Adipocyte (in vitro differentiated cells): Measurements from ENCODE around the gene BBIP1.

Experiments
- DNase-seq: peaks from one replicate; pipeline ENCODE4 v3.0.0-alpha.2; 2015; ENCODE audit warnings: low read depth
- H3K27me3 ChIP-seq: replicated peaks from 2 replicates; pipeline ENCODE4 v1.7.0; 2013; ENCODE audit warnings: mild to moderate bottlenecking, low read length, moderate library complexity; ENCODE audit not compliant: control insufficient read depth, insufficient read depth
- H3K36me3 ChIP-seq: 2 replicates; pipeline ENCODE4 v1.7.0; 2013; ENCODE audit warnings: low read length, mild to moderate bottlenecking, moderate library complexity; ENCODE audit not compliant: control insufficient read depth, insufficient read depth, severe bottlenecking
- H3K4me1 ChIP-seq: 2 replicates; pipeline ENCODE4 v1.7.0; 2013; ENCODE audit warnings: mild to moderate bottlenecking, low read length, moderate library complexity; ENCODE audit not compliant: control insufficient read depth, insufficient read depth
- H3K4me3 ChIP-seq: 2 replicates; pipeline ENCODE4 v1.7.0; 2013; ENCODE audit warnings: mild to moderate bottlenecking, low read length, moderate library complexity
- H3K9ac ChIP-seq: 2 replicates; pipeline ENCODE4 v1.7.0; 2013; ENCODE audit warnings: mild to moderate bottlenecking, low read length, moderate library complexity
- H3K9me3 ChIP-seq: 2 replicates; pipeline ENCODE4 v1.7.0; 2013; ENCODE audit warnings: mild to moderate bottlenecking, low read length, moderate library complexity; ENCODE audit not compliant: control insufficient read depth

Gene BBIP1

GRCh38 chr10:110951381-110951780 is 32.4 kb upstream of the BBIP1 start:
- H3K4me3 ChIP-seq: no peak overlapping the region
- H3K9ac ChIP-seq: no peak overlapping the region
- H3K9me3 ChIP-seq: no peaks in the 10 kb centered on the region
- H3K36me3 ChIP-seq: peaks cover 27% of the 10 kb centered on the region
- peaks cover 10% of the 10 kb centered on the region for H3K4me1 ChIP-seq
- no peaks in the 10 kb centered on the region for H3K27me3 ChIP-seq
- no peak for DNase-seq

GRCh38 chr10:110947061-110947595 is 28.1 kb upstream of the BBIP1 start:
- no peaks in the 10 kb centered on the region for H3K27me3 ChIP-seq
- H3K9ac ChIP-seq: no peak overlapping the region
- no peaks in the 10 kb centered on the region for H3K9me3 ChIP-seq
- no peak overlapping the region for H3K4me3 ChIP-seq
- peaks cover 49% of the 10 kb centered on the region for H3K4me1 ChIP-seq
- H3K36me3 ChIP-seq: peaks cover 19% of the 10 kb centered on the region
- no peak for DNase-seq

DNA sequence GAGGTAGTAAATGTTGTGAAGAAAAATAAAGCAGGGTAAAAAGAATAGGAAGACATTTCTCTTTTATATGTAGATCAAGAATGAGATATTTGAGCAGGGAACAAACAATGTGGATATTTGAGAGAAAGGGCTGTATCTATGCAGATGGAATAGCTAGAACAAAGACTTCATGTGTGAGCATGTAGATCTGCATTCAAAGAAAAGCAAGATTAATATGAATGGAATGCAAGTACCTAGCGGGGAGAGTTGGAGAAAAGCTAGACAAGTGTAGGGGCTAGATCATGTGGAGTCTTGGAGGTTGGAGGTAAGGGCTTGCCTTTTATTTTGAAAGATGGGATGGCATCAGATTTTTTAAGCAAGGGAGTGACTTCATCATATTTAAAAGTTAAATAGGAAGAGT is 27.5 kb upstream of the BBIP1 start:
- Histone ChIP-seq H3K9me3 (no peaks in the 10 kb centered on the region), H3K36me3 (peaks cover 13% of the 10 kb centered on the region), H3K4me3 (no peak overlapping the region), H3K9ac (no peak overlapping the region), H3K4me1 (peaks cover 49% of the 10 kb centered on the region), H3K27me3 (no peaks in the 10 kb centered on the region)
- DNase-seq: no peak

DNA sequence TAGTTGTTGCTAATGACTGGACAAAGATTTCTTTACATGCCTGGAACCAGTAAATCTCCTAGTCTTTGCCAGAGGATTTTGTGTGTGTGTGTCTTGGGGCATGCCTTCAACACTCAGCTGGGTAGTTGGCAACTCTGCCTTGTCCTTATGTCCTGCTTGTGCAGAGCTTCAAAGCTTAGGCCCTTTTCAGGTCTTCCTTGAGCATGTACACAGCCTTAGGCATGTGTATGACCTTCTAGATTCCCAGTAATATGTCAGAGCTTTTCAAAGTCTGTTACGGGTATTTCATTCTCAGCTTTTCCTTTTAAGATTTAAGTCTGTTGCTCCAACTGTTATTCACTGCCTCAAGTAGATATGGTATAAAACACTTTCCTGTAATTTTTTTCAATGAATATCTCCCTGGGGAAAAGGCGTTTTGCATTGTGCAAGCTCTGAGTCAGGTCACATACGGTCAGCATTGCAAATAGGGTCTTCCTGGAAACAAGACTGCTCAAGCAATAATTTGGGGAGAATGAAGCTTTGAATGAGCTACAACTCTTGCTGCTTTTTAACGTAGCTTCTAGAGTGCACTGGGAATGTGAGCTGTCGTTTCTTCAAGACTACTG is 25.9 kb upstream of the BBIP1 start:
- peak; percentile 11 for DNase-seq
- Histone ChIP-seq H3K27me3 (no peaks in the 10 kb centered on the region), H3K4me1 (peaks cover 49% of the 10 kb centered on the region), H3K9ac (peak overlapping the region; percentile 32), H3K36me3 (peaks cover 12% of the 10 kb centered on the region), H3K4me3 (peak overlapping the region; percentile 34), H3K9me3 (no peaks in the 10 kb centered on the region)

DNA sequence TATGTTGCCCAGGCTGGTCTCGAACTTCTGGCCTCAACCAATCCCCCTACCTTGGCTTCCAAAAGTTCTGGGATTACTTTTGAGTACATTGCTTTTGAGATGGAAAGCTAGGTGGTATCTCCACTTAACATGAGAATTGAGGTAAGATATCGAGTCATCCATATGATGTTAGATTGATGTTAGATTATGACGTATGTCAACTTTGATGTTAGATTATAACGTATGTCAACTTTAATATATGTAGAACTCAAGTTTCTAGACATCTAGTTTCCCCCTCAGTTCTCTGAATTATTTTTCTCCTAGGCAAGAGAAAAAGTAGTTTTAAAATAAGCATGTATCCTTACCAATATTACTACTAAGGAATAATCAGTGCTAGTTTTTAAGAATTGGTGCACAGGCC is 20.4 kb upstream of the BBIP1 start:
- H3K4me1 ChIP-seq: peaks cover 20% of the 10 kb centered on the region
- H3K27me3 ChIP-seq: no peaks in the 10 kb centered on the region
- H3K9me3 ChIP-seq: no peaks in the 10 kb centered on the region
- DNase-seq: no peak
- peaks cover 12% of the 10 kb centered on the region for H3K36me3 ChIP-seq
- no peak overlapping the region for H3K4me3 ChIP-seq
- no peak overlapping the region for H3K9ac ChIP-seq

DNA sequence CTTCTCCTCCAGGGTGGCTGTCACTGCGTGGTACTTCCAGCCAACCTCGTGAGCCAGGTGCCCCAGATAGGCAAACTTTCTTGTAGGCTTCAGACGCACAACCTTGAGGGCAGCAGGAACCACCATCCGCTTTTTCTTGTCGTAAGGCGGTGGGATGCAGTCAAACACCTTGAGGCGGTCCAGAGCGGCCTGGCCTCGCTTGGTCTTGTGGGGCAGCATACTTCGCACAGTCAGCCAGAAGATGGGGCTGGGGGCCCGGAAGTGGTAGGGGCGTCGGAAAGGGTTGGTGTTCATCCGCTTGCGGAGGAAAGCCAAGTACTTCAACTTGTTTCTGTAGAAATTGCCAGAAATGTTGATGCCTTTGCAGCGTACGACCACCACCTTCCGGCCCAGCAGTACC is 17.8 kb upstream of the BBIP1 start:
- H3K9ac ChIP-seq: no peak overlapping the region

GRCh38 chr10:110932505-110933180 is 13.7 kb upstream of the BBIP1 start:
- no peak overlapping the region for H3K9ac ChIP-seq
- peak; percentile 14 for DNase-seq
- H3K36me3 ChIP-seq: peaks cover 6% of the 10 kb centered on the region
- no peaks in the 10 kb centered on the region for H3K9me3 ChIP-seq
- no peak overlapping the region for H3K4me3 ChIP-seq
- peaks cover 15% of the 10 kb centered on the region for H3K4me1 ChIP-seq
- no peaks in the 10 kb centered on the region for H3K27me3 ChIP-seq

More for the DNA sequence above, 17.8 kb upstream of the BBIP1 start:
- no peak overlapping the region for H3K4me3 ChIP-seq
- H3K36me3 ChIP-seq: peaks cover 7% of the 10 kb centered on the region
- peaks cover 7% of the 10 kb centered on the region for H3K4me1 ChIP-seq
- no peaks in the 10 kb centered on the region for H3K27me3 ChIP-seq
- DNase-seq: no peak
- H3K9me3 ChIP-seq: no peaks in the 10 kb centered on the region

- H3K9me3 ChIP-seq: no peaks in the 10 kb centered on the region
- no peak for DNase-seq
- H3K36me3 ChIP-seq: no peaks in the 10 kb centered on the region
- H3K9ac ChIP-seq: no peak overlapping the region
- peaks cover 21% of the 10 kb centered on the region for H3K4me1 ChIP-seq
- no peaks in the 10 kb centered on the region for H3K27me3 ChIP-seq
- H3K4me3 ChIP-seq: no peak overlapping the region
Measured at GRCh38 chr10:110931769-110932381, 12.9 kb upstream of the BBIP1 start.

DNA sequence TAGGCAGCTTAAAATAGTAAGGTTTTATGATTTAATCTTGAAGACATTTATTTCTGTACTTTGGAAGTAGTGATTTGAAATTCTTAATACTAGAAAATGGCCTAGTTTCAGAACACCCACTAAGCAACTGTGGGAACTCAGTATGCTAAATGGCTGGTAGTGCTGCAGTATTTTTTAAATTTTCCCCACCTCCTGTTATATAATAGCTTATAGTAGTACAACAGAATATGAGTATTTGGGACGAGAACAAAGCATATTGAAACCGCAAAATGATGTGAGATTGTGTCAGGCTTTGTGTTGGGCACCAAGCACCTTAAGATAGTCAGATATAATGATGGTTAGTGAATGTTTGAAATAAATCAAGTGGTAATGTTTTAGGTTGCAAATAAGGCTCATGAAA is 8.5 kb upstream of the BBIP1 start:
- H3K4me3 ChIP-seq: no peak overlapping the region
- H3K9ac ChIP-seq: no peak overlapping the region
- H3K4me1 ChIP-seq: peaks cover 40% of the 10 kb centered on the region
- no peaks in the 10 kb centered on the region for H3K9me3 ChIP-seq
- H3K36me3 ChIP-seq: no peaks in the 10 kb centered on the region
- DNase-seq: no peak
- no peaks in the 10 kb centered on the region for H3K27me3 ChIP-seq

GRCh38 chr10:110923856-110924493 is 5.0 kb upstream of the BBIP1 start:
- Histone ChIP-seq H3K4me1 (peaks cover 43% of the 10 kb centered on the region), H3K27me3 (no peaks in the 10 kb centered on the region), H3K4me3 (peak overlapping the region; percentile 3), H3K36me3 (no peaks in the 10 kb centered on the region), H3K9ac (no peak overlapping the region), H3K9me3 (no peaks in the 10 kb centered on the region)
- no peak for DNase-seq
